GM12878 (cell line): Measurements from ENCODE around the gene SLC6A3. TPM values are rescaled to one million over a fixed set of nuclear protein-coding genes. Genes with fewer than 3 reads are reported as not detected.

Experiments used
- ATAC-seq: fragments of 200-7000 bp; cut with Tn5 transposase; 3 replicates; pipeline ENCODE4 v1.9.1; 2020; ENCODE audit warnings: mild to moderate bottlenecking, moderate library complexity
- BruUV-seq: library from RNA; stranded (reverse); fragments of 400-500 nt; replicated peaks from 2 replicates; lab custom pipeline; 2021; lab: Mats Ljungman, UMichigan
- CTCF ChIA-PET: fragments of 300-600 bp; sonication (Branson Sonifier 250); formaldehyde crosslinking; extraction: SDS; loops from one replicate; lab custom pipeline; 2021; ENCODE audit warnings: inconsistent platforms; lab: Yijun Ruan, JAX
- POLR2A ChIA-PET: fragments of 350-600 bp; formaldehyde crosslinking; extraction: SDS; loops from one replicate; lab custom pipeline; 2021; ENCODE audit warnings: inconsistent platforms; lab: Charles Lee
- RAD21 ChIA-PET: fragments of 300-600 bp; sonication (Branson Sonifier 250); formaldehyde crosslinking; loops from one replicate; lab custom pipeline; 2023; ENCODE audit warnings: antibody characterized with exemption; ENCODE audit not compliant: unreplicated experiment; lab: Charles Lee
- SMC1A ChIA-PET: fragments of 300-600 bp; sonication (Branson Sonifier 250); formaldehyde crosslinking; loops from one replicate; lab custom pipeline; 2023; ENCODE audit not compliant: unreplicated experiment, uncharacterized antibody; lab: Charles Lee
- DNase-seq: peaks from one replicate; pipeline ENCODE4 v3.0.0-alpha.2; 2011; ENCODE audit warnings: low read depth, low spot score
- FAIRE-seq: peaks from 3 replicates; lab custom pipeline; 2011; peaks lifted over from hg19 to GRCh38; lab: Jason Lieb, UNC
- H2AFZ ChIP-seq: 2 replicates; pipeline ENCODE4 v1.6.0; 2011; ENCODE audit warnings: low read depth, low read length, control low read depth; ENCODE audit not compliant: control insufficient read depth
- H3K27ac ChIP-seq: 2 replicates; pipeline ENCODE4 v1.5.1; 2011; ENCODE audit warnings: control low read depth; ENCODE audit not compliant: control insufficient read depth, insufficient read depth
- H3K27me3 ChIP-seq, 2 experiments: replicated peaks in 1 of 2; 2 replicates each; pipeline versions ENCODE4 v1.6.0 to v1.6.1; 2011; ENCODE audit warnings: low read length in 1 of 2; ENCODE audit not compliant: control insufficient read depth in 2 of 2, insufficient read depth in 2 of 2
- H3K36me3 ChIP-seq, 2 experiments: 2 replicates each; pipeline ENCODE4 v1.5.1; 2011; ENCODE audit warnings: low read length in 1 of 2; ENCODE audit not compliant: control insufficient read depth in 2 of 2, insufficient read depth in 2 of 2
- H3K4me1 ChIP-seq: 2 replicates; pipeline ENCODE4 v1.6.1; 2011; ENCODE audit warnings: mild to moderate bottlenecking, low read length, moderate library complexity, mixed read lengths; ENCODE audit not compliant: control insufficient read depth, insufficient read depth
- H3K4me2 ChIP-seq: 2 replicates; pipeline ENCODE4 v1.6.0; 2011; ENCODE audit warnings: control low read depth; ENCODE audit not compliant: control insufficient read depth, insufficient read depth
- H3K4me3 ChIP-seq: fragments of 200-600 bp; sonication (generic); 2 replicates; pipeline ENCODE4 v1.5.1; 2016
- H3K79me2 ChIP-seq: 2 replicates; pipeline ENCODE4 v1.6.0; 2011; ENCODE audit warnings: low read length; ENCODE audit not compliant: control insufficient read depth, insufficient read depth
- H3K9ac ChIP-seq: 2 replicates; pipeline ENCODE4 v1.8.0; 2011; ENCODE audit warnings: low read length, control low read depth, mixed read lengths; ENCODE audit not compliant: control insufficient read depth, insufficient read depth
- H3K9me3 ChIP-seq: replicated peaks from 3 replicates; pipeline ENCODE4 v1.5.1; 2011; ENCODE audit warnings: mild to moderate bottlenecking, low read length; ENCODE audit not compliant: control insufficient read depth, insufficient read depth
- H4K20me1 ChIP-seq: 2 replicates; pipeline ENCODE4 v1.6.0; 2011; ENCODE audit not compliant: control insufficient read depth, insufficient read depth
- POLR2AphosphoS5 ChIP-seq: IDR thresholded peaks from 2 replicates; pipeline ENCODE4 v1.6.1; 2011; ENCODE audit warnings: mild to moderate bottlenecking, low read length, inconsistent platforms
- WGBS: methylation state at CpG from one replicate; pipeline ENCODE4 v1.1.6; 2016; ENCODE audit warnings: low lambda C conversion rate; ENCODE audit not compliant: insufficient replicate concordance, insufficient coverage; ENCODE audit errors: missing lambda C conversion rate; 5-methylcytosine and 5-hydroxymethylcytosine counted together
- in situ Hi-C: fragments of 300-500 bp; cut with MboI; formaldehyde crosslinking; loops from 9 replicates; pipeline ENCODE4 v1.14.3; 2018; ENCODE audit warnings: mixed read lengths
- intact Hi-C: fragments of 100-400 bp; cut with micrococcal nuclease; formaldehyde crosslinking; loops from one replicate; pipeline ENCODE4 v1.14.2; 2022; ENCODE audit not compliant: unreplicated experiment
- polyA plus RNA-seq, 11 experiments: library from polyadenylated mRNA; depleted of rRNA in 4 of 11; unstranded in 6 of 11; stranded (reverse) in 5 of 11; fragments of >200 nt; fragmentation: Nextera tagmentation in 4 of 11; fragmentation: Illumina TruSeq in 1 of 11; extraction: Ambion mirVana in 4 of 11; extraction: Trizol in 1 of 11; gene quantifications; 1 replicate in 1 of 11; 2 replicates in 10 of 11; pipeline versions ENCODE4 v1.2.1 to v1.2.3, GENCODE V29; 2011 to 2016; ENCODE audit warnings: inconsistent platforms in 2 of 11, missing spikeins in 2 of 11, low read depth in 1 of 11
- total RNA-seq, 4 experiments: library from RNA; depleted of rRNA in 3 of 4; stranded (reverse); fragments of >200 nt in 3 of 4; fragmentation: Illumina TruSeq in 1 of 4; extraction: Trizol in 1 of 4; gene quantifications; 2 replicates each; pipeline versions ENCODE4 v1.2.1 to v1.2.3, GENCODE V29; 2013 to 2021
- TF ChIP-seq, protein P1 (sequence below): fragments of 450-650 bp; IDR thresholded peaks from 2 replicates; pipeline ENCODE4 v1.6.1; 2017; ENCODE audit warnings: mild to moderate bottlenecking, low read depth, inconsistent platforms; ENCODE audit not compliant: poor library complexity, severe bottlenecking
- TF ChIP-seq, protein P2 (sequence below): fragments of 450-650 bp; IDR thresholded peaks from 2 replicates; pipeline ENCODE4 v1.6.1; 2018; ENCODE audit warnings: borderline replicate concordance, mild to moderate bottlenecking; ENCODE audit not compliant: partially characterized antibody
- TF ChIP-seq, protein P3 (sequence below): fragments of 150-350 bp; IDR thresholded peaks from 2 replicates; pipeline ENCODE4 v1.6.1; 2014; ENCODE audit warnings: mild to moderate bottlenecking, low read depth, low read length
- TF ChIP-seq, protein P4 (sequence below): fragments of 450-650 bp; IDR thresholded peaks from 2 replicates; pipeline ENCODE4 v1.6.1; 2017; ENCODE audit warnings: low read depth, mild to moderate bottlenecking, moderate library complexity
- TF ChIP-seq, protein P5 (sequence below): fragments of 450-650 bp; IDR thresholded peaks from 2 replicates; pipeline ENCODE4 v1.6.1; 2018; ENCODE audit warnings: mild to moderate bottlenecking, low read depth, moderate library complexity; ENCODE audit not compliant: partially characterized antibody

SLC6A3 gene
- total and polyA plus RNA-seq, 10 of the 15 experiments (the other 5 are each of a cell fraction or from before 2014, with no cell fraction given), result 0.01 TPM; not detected in 9

DNA sequence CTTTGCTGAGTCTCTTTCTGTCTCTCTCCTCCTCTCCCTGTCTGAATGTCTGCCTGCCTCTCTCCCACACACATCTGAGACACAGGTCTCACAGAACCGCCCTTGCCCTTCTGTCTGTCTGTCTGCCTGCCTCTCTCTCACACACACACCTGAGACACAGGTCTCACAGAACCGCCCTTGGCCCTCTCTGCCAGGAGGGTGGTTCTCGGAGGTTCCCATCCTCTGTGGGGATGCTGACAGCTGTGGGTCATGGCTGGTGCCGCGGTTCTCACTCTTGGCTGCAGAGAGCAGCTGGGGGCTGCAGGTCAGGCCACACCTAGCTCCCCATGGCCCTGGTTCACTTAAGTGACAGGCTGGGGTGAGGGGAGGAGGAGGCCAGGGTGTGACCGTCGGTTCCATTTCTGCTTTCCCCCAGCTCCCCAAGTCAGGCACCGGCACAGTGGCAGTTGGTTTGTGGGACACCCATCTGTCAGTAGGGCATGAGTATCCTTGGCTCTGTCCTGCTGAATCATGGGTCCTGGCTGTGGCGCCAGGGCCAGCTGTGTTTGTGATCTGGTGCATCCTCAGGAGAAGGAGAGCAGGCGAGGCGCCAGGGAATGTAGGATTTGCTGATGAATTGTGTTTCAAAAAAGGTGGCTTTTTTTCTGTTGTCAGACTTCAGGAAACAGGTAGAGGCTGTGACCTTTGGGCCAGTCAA, 58.0 kb downstream of the SLC6A3 start:
- TF ChIP-seq, protein P1, sequence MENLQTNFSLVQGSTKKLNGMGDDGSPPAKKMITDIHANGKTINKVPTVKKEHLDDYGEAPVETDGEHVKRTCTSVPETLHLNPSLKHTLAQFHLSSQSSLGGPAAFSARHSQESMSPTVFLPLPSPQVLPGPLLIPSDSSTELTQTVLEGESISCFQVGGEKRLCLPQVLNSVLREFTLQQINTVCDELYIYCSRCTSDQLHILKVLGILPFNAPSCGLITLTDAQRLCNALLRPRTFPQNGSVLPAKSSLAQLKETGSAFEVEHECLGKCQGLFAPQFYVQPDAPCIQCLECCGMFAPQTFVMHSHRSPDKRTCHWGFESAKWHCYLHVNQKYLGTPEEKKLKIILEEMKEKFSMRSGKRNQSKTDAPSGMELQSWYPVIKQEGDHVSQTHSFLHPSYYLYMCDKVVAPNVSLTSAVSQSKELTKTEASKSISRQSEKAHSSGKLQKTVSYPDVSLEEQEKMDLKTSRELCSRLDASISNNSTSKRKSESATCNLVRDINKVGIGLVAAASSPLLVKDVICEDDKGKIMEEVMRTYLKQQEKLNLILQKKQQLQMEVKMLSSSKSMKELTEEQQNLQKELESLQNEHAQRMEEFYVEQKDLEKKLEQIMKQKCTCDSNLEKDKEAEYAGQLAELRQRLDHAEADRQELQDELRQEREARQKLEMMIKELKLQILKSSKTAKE, result no peak
- TF ChIP-seq POLR2AphosphoS5, result no peak
- TF ChIP-seq, protein P2, sequence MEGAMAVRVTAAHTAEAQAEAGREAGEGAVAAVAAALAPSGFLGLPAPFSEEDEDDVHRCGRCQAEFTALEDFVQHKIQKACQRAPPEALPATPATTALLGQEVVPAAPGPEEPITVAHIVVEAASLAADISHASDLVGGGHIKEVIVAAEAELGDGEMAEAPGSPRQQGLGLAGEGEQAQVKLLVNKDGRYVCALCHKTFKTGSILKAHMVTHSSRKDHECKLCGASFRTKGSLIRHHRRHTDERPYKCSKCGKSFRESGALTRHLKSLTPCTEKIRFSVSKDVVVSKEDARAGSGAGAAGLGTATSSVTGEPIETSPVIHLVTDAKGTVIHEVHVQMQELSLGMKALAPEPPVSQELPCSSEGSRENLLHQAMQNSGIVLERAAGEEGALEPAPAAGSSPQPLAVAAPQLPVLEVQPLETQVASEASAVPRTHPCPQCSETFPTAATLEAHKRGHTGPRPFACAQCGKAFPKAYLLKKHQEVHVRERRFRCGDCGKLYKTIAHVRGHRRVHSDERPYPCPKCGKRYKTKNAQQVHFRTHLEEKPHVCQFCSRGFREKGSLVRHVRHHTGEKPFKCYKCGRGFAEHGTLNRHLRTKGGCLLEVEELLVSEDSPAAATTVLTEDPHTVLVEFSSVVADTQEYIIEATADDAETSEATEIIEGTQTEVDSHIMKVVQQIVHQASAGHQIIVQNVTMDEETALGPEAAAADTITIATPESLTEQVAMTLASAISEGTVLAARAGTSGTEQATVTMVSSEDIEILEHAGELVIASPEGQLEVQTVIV, result no peak
- TF ChIP-seq, protein P3, sequence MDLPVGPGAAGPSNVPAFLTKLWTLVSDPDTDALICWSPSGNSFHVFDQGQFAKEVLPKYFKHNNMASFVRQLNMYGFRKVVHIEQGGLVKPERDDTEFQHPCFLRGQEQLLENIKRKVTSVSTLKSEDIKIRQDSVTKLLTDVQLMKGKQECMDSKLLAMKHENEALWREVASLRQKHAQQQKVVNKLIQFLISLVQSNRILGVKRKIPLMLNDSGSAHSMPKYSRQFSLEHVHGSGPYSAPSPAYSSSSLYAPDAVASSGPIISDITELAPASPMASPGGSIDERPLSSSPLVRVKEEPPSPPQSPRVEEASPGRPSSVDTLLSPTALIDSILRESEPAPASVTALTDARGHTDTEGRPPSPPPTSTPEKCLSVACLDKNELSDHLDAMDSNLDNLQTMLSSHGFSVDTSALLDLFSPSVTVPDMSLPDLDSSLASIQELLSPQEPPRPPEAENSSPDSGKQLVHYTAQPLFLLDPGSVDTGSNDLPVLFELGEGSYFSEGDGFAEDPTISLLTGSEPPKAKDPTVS, result no peak
- TF ChIP-seq, protein P4, sequence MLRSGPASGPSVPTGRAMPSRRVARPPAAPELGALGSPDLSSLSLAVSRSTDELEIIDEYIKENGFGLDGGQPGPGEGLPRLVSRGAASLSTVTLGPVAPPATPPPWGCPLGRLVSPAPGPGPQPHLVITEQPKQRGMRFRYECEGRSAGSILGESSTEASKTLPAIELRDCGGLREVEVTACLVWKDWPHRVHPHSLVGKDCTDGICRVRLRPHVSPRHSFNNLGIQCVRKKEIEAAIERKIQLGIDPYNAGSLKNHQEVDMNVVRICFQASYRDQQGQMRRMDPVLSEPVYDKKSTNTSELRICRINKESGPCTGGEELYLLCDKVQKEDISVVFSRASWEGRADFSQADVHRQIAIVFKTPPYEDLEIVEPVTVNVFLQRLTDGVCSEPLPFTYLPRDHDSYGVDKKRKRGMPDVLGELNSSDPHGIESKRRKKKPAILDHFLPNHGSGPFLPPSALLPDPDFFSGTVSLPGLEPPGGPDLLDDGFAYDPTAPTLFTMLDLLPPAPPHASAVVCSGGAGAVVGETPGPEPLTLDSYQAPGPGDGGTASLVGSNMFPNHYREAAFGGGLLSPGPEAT, result no peak
- TF ChIP-seq, protein P5, sequence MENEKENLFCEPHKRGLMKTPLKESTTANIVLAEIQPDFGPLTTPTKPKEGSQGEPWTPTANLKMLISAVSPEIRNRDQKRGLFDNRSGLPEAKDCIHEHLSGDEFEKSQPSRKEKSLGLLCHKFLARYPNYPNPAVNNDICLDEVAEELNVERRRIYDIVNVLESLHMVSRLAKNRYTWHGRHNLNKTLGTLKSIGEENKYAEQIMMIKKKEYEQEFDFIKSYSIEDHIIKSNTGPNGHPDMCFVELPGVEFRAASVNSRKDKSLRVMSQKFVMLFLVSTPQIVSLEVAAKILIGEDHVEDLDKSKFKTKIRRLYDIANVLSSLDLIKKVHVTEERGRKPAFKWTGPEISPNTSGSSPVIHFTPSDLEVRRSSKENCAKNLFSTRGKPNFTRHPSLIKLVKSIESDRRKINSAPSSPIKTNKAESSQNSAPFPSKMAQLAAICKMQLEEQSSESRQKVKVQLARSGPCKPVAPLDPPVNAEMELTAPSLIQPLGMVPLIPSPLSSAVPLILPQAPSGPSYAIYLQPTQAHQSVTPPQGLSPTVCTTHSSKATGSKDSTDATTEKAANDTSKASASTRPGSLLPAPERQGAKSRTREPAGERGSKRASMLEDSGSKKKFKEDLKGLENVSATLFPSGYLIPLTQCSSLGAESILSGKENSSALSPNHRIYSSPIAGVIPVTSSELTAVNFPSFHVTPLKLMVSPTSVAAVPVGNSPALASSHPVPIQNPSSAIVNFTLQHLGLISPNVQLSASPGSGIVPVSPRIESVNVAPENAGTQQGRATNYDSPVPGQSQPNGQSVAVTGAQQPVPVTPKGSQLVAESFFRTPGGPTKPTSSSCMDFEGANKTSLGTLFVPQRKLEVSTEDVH, result no peak
- in situ Hi-C loops, result no loop called here
- H3K4me2 ChIP-seq, result no peak overlapping the region; the same call in 1 of the 2 replicates
- H3K4me1 ChIP-seq, result peaks cover 8% of the 10 kb centered on the region
- peak overlapping the region; percentile 45; the same call in 1 of the 2 replicates for H2AFZ ChIP-seq
- no peaks in the 10 kb centered on the region for H3K79me2 ChIP-seq
- 66% methylated on average over 11 of the region's 11 CpGs for WGBS
- ChIA-PET POLR2A (no interaction called here), SMC1A (no interaction called here), CTCF (no interaction called here), RAD21 (no interaction called here)
- peaks cover 0 to 4% of the 10 kb centered on the region in 2 experiments; a peak in 2 of 4 replicates for H3K27me3 ChIP-seq
- no peaks in the 10 kb centered on the region for H3K36me3 ChIP-seq
- BruUV-seq, result no TSS peak
- FAIRE-seq (no peak), ATAC-seq (no peak), DNase-seq (no peak)
- H3K27ac ChIP-seq, result no peak overlapping the region
- H4K20me1 ChIP-seq, result no peaks in the 10 kb centered on the region
- H3K9ac ChIP-seq, result no peak overlapping the region; the same call in 1 of the 2 replicates
- intact Hi-C loops, result no loop called here
- H3K4me3 ChIP-seq, result no peak overlapping the region
- no peaks in the 10 kb centered on the region for H3K9me3 ChIP-seq
